ENCODE data around the gene CCDC183.
"Not testable (repeated sequence)": the region's sequence is repeated elsewhere in the genome, so short reads cannot be mapped to it uniquely, and the experiment has no call there.

CCDC183 gene

GRCh38 chr9:136756134-136756438 is 40.1 kb upstream of the CCDC183 start:
- no peak for DNase-seq (ENCODE audit: insufficient read length, low spot score)
- FAIRE-seq = no peak

GRCh38 chr9:136756836-136757235 is 39.3 kb upstream of the CCDC183 start:
- FAIRE-seq (no peak), DNase-seq (ENCODE audit: insufficient read length, low spot score) (no peak)
- no peak for TF ChIP-seq POLR2A (IDR thresholded peaks at IDR 0.05; ENCODE audit: low read depth, low read length)

More at GRCh38 chr9:136756134-136756438, 40.1 kb upstream of the CCDC183 start:
- no peak for TF ChIP-seq POLR2A (IDR thresholded peaks at IDR 0.05; ENCODE audit: low read depth, low read length)

DNA sequence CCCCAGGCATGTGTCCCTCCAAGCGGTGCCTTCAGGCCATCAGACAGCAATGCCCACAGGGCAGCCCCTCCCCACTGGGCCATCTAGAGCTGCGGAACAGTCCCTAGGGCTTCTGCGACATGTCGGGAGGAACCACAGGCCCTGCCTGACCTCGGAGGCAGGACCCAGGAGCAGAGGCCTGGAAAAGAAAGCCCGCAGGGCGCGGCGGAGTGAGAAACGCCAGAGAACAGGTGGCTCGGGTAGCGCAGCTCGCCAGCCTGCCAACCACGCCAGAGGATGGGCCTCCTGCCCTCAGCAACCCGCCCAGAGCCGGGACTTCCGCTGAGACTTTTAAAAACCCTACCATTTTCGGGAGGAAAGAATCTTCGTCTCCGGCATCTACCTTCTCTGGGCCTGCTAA is 38.8 kb upstream of the CCDC183 start:
- DNase-seq (ENCODE audit: insufficient read length, low spot score) = no peak
- no peak for FAIRE-seq
- no peak for TF ChIP-seq POLR2A (IDR thresholded peaks at IDR 0.05; ENCODE audit: low read depth, low read length)

DNA sequence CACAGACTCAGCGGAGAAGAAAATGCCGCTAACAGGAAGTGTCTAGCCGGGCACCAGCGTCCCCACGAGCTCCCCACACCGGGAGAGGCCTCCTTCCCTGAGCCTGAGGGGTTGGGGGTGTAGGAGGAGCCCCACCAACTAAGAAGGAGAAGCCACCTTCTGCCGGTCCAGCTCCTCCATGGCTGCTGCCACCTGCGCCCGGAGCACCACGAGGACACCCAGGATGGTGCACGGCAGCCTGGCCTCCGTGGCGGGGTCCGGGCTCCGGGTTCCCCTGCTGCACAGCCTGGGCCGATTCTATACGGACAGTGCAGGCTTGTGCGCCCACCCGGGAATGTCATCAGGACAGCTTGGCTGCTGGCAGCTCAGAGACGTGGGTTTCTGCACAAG is 38.4 kb upstream of the CCDC183 start:
- DNase-seq (ENCODE audit: insufficient read length, low spot score) (no peak), FAIRE-seq (no peak)
- TF ChIP-seq POLR2A (IDR thresholded peaks at IDR 0.05; ENCODE audit: low read depth, low read length) = no peak

- DNase-seq (ENCODE audit: insufficient read length, low spot score) (no peak), FAIRE-seq (no peak)
- TF ChIP-seq POLR2A (IDR thresholded peaks at IDR 0.05; ENCODE audit: low read depth, low read length) = no peak
Measured at GRCh38 chr9:136759001-136759400, 37.1 kb upstream of the CCDC183 start.

DNA sequence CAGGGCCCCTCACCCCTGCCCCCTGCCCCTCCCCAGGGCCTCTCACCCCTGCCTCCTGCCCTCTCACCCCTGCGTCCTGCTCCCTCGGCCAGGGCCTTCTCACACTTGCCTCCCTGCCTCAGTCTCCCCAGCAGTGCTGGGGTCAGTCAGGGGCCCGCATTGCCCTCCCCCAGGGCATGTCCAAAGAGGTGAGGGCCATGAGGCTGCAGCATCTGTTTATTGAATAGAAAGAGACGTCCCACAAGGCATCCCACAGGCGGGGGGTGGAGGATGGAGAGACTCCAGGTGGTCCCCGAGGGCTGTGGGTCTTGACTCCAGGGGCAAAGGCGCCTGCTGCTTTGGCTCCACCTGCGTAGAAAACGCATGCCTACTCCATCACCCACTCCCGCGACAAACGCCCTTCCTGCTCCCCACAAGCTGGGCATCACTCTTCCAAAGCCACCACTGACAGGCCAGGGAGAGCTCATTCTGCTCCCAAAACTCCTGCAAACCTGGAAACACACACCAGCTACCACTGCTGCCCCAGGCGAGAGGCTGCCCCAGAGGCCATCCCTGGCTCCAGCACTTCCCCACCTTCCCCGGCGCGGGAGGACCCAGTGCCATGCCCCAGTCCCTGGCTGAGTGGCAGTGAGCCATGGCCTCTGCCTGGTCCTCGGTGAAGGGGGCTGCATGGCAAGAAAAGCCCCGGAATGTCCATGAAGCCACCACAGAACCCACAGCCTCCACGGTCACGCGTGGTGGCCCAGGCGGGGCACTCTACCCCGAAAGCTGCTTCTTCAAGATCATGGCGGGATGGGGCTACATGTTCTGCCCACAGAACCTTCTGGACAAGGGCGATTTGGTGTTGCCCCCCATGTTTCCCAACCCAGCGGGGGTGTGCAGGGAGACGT is 36.5 kb upstream of the CCDC183 start:
- FAIRE-seq (no peak), DNase-seq (ENCODE audit: insufficient read length, low spot score) (no peak)

DNA sequence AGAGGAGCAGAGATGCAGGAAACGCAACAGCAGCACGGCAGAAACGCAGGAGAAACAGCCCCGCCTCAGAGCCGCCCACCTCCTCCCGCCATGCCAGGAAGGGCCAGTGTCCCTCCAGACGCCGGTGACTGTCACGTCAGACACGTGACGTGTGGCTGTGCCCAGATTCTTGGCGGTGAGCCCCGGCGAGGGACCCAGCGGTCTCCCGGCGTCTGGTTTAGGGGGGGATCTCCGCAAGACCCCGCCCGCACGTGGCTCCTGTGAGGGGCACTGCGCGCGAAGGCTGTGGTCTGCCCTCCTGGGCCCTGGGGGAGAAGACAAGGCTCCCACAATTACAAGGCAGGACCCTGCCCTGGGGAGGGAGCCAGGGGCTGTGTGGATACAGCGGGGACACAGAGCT is 35.7 kb upstream of the CCDC183 start:
- no peak for TF ChIP-seq POLR2A (IDR thresholded peaks at IDR 0.05; ENCODE audit: low read depth, low read length)
- FAIRE-seq = no peak
- DNase-seq (ENCODE audit: insufficient read length, low spot score) = no peak

More for the DNA sequence above, 36.5 kb upstream of the CCDC183 start:
- TF ChIP-seq POLR2A (IDR thresholded peaks at IDR 0.05; ENCODE audit: low read depth, low read length) = no peak

DNA sequence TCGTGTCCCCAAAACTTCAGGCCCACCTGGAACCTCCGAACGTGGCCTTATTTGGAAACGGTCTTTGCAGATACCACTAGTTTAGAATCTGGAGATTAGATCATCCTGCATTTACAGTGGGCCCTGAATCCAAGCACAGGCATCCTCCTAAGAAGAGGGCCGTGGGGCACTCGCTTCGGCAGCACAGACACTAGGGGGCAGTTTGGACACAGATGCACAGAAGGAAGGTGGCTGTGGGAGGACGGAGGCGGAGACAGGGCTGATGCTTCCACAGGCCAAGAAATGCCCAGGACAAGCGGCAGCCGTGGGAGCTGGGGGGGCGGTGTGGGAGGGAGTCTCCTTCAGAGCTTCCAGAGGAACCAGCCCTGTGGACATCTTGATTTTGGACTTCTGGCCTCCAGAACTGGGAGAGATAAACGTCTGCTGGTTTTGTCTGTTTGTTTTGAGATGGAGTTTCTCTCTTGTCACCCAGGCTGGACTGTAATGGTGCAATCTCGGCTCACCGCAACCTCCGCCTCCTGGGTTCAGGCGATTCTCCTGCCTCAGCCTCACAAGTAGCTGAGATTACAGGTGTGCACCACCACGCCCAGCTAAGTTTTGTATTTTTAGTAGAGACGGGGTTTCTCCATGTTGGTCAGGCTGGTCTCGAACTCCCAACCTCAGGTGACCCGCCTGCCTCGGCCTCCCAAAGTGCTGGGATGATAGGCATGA is 35.1 kb upstream of the CCDC183 start:
- DNase-seq (ENCODE audit: insufficient read length, low spot score) = peak; percentile 90
- FAIRE-seq = peak; percentile 90

DNA sequence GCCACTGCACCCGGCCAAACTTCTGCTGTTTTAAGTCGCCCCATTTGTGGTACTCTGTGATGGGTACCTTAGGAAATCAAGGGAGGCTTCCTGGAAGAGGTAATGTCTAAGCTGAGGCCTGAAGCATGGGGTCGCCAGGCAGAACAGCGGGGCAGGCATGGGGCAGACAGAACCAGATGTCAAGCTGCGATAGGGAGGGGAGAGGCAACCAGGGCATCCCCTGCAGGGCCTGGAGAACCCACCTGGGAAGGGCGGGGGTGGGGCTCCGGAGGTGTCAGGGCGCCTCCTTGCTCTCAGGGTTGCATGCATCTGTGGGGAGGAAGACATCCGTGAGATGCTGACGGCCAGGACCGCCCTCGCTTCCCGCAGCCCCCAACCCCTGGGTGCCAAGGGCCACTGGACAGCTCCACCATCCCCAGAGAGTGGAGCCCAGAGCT is 34.6 kb upstream of the CCDC183 start:
- no peak for DNase-seq (ENCODE audit: insufficient read length, low spot score)
- no peak for FAIRE-seq
- no peak for TF ChIP-seq POLR2A (IDR thresholded peaks at IDR 0.05; ENCODE audit: low read depth, low read length)

DNA sequence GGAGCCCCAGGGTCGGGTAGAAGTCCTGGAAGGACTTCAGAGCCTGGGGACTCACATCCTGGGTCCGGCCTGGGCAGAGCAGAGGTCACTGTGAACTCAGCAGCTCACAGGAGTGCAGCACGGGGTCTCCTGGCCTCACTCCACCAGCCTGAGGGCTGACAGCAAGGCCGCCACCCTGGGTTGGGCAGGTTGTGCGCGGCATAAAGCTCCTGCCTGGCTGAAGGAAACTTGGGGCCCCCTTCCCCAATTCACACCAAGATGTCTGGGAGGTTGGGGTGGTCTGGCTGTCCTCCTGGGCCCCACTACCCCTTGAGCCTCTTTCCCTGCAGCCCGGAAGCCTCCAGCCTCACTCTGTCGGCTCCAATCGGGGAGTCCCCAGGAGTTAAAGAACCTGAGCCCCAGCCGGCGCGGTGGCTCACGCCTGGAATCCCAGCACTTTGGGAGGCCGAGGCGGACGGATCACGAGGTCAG is 33.9 kb upstream of the CCDC183 start:
- no peak for FAIRE-seq
- DNase-seq (ENCODE audit: insufficient read length, low spot score) = no peak
- no peak for TF ChIP-seq POLR2A (IDR thresholded peaks at IDR 0.05; ENCODE audit: low read depth, low read length)

DNA sequence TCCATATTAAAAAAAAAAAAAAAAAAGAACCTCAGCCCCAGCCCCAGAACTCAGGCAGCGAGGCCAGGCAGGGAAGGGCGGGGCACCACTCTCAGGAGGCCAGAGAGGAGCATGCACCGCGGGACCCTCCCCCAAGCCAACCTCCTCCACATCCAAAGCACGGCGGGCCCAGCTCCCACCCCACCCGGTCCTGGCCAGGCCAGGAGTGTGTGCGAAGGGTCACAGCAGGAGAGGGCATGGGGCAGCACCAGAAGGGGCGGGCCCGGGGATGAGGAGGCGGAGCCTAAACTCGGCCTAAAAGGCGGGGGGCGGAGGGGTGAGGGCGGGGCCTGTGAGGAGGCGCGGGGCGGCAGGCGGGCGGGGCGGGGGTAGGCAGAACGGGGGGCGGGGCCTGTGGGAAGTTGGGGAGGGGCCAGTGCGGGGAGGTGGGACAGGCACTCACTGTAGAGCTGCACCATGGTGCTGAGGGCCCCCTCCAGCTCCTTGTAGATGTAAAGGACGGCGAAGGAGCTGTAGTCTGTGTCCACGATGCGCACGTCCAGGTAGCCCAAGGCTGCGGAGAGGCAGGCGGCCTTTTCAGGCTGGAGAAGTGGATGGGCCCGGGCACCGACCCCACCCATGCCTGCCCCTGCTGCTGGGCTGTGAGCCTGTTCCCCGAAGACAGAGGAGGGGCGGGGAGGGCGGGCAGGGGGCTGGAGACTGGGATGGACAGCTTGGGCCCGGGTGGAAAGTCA is 33.1 kb upstream of the CCDC183 start:
- FAIRE-seq (no peak), DNase-seq (ENCODE audit: insufficient read length, low spot score) (peak; percentile 81)
- no peak for TF ChIP-seq POLR2A (IDR thresholded peaks at IDR 0.05; ENCODE audit: low read depth, low read length)

GRCh38 chr9:136763649-136764035 is 32.5 kb upstream of the CCDC183 start:
- FAIRE-seq (no peak), DNase-seq (ENCODE audit: insufficient read length, low spot score) (no peak)
- no peak for TF ChIP-seq POLR2A (IDR thresholded peaks at IDR 0.05; ENCODE audit: low read depth, low read length)

GRCh38 chr9:136764301-136764891 is 31.7 kb upstream of the CCDC183 start, which contains the start of gene LCN15:
Gene LCN15 (minus strand): TSS chr9:136764518. CDS start chr9:136764488, 30 bp downstream.
- TF ChIP-seq POLR2A (IDR thresholded peaks at IDR 0.05; ENCODE audit: low read depth, low read length) = no peak
- FAIRE-seq (no peak), DNase-seq (ENCODE audit: insufficient read length, low spot score) (no peak)

DNA sequence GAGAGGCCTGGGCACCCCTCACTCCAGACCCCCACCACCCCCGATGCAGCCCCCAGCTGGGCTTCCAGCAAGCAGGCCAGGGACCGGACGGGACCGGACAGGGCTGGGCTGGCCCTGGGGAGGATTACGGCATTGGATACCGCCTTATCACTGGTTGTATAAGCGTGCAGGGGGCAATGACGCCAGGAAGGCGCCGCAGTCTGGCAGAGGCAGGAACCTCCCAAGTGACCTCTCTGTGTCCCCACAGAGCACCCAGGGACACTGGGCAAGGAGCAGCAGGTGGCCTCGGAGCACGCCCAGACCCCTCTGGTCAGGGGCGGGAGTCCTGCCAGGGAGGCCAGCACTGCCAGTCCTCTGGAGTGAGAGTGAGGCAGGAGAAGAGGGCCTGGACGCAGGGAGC is 31.1 kb upstream of the CCDC183 start:
- no peak for TF ChIP-seq POLR2A (IDR thresholded peaks at IDR 0.05; ENCODE audit: low read depth, low read length)
- FAIRE-seq (no peak), DNase-seq (ENCODE audit: insufficient read length, low spot score) (no peak)

- not testable (repeated sequence) for DNase-seq (ENCODE audit: insufficient read length, low spot score); FAIRE-seq
Measured at GRCh38 chr9:136765745-136766409, 30.3 kb upstream of the CCDC183 start.

DNA sequence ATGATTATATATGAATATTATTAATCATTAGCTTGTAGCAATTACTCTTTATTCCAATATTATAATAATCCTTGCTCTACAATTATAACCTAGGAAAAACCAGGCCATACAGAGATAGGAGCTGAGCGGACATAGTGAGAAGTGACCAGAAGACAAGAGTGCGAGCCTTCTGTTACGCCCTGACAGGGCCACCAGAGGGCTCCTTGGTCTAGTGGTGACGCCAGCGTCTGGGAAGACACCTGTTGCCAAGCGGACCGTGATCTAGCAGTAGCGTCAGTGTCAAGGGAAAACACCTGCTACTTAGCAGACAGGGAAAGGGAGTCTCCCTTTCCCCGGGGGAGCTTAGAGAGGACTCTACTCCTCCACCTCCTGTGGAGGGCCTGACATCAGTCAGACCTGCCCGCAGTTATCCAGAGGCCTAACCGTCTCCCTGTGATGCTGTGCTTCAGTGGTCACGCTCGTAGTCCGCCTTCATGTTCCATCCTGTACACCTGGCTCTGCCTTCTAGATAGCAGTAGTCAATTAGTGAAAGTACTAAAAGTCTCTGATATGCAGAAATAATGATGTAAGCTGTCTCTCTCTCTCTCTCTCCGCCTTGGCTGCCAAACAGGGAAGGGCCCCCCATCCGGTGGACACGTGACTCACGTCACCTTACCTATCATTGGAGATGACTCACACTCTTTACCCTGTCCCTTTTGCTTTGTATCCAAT is 29.6 kb upstream of the CCDC183 start:
- not testable (repeated sequence) for DNase-seq (ENCODE audit: insufficient read length, low spot score); FAIRE-seq
